Measurements from ENCODE around the gene GNG4. TPM values are rescaled to one million over a fixed set of nuclear protein-coding genes. Genes with fewer than 3 reads are reported as not detected.
"Not testable (repeated sequence)": the region's sequence is repeated elsewhere in the genome, so short reads cannot be mapped to it uniquely, and the experiment has no call there.

Gene GNG4
- total RNA-seq, 3 donors from 2014 or later, result 0.15 to 2.9 TPM; not detected in 1

GRCh38 chr1:235607284-235607683 is 42.3 kb downstream of the GNG4 start:
- TF ChIP-seq CTCF (IDR thresholded peaks at IDR 0.05) (no peak), POLR2A (IDR thresholded peaks at IDR 0.05) (no peak), POLR2AphosphoS5 (IDR thresholded peaks at IDR 0.05) (no peak)
- Histone ChIP-seq H3K9me3 (no peaks in the 10 kb centered on the region), H3K36me3 (no peaks in the 10 kb centered on the region), H3K27me3 (no peaks in the 10 kb centered on the region), H3K27ac (no peak overlapping the region), H3K4me3 (no peak overlapping the region), H3K4me1 (no peaks in the 10 kb centered on the region)
- DNase-seq (ENCODE audit: low spot score in 2 of 2), result no peak
- intact Hi-C loops (cut with DNase I; ENCODE audit: low total_unique reads), result no loop called here

GRCh38 chr1:235601104-235601503 is 48.5 kb downstream of the GNG4 start:
- DNase-seq (ENCODE audit: low spot score in 2 of 2), result no peak
- Histone ChIP-seq H3K27ac (no peak overlapping the region), H3K9me3 (no peaks in the 10 kb centered on the region), H3K36me3 (no peaks in the 10 kb centered on the region), H3K4me3 (no peak overlapping the region), H3K27me3 (no peaks in the 10 kb centered on the region), H3K4me1 (no peaks in the 10 kb centered on the region)
- intact Hi-C loops (cut with DNase I; ENCODE audit: low total_unique reads), result no loop called here
- TF ChIP-seq POLR2AphosphoS5 (IDR thresholded peaks at IDR 0.05), result no peak
- TF ChIP-seq POLR2A (IDR thresholded peaks at IDR 0.05), result no peak
- no peak for TF ChIP-seq CTCF (IDR thresholded peaks at IDR 0.05)

- Histone ChIP-seq H3K36me3 (no peaks in the 10 kb centered on the region), H3K4me3 (no peak overlapping the region), H3K4me1 (no peaks in the 10 kb centered on the region), H3K27ac (no peak overlapping the region), H3K9me3 (no peaks in the 10 kb centered on the region), H3K27me3 (no peaks in the 10 kb centered on the region)
- intact Hi-C loops (cut with DNase I; ENCODE audit: low total_unique reads), result no loop called here
- TF ChIP-seq CTCF (IDR thresholded peaks at IDR 0.05), result no peak
- no peak for TF ChIP-seq POLR2A (IDR thresholded peaks at IDR 0.05)
- TF ChIP-seq POLR2AphosphoS5 (IDR thresholded peaks at IDR 0.05), result no peak
- no peak for DNase-seq (ENCODE audit: low spot score in 2 of 2)
These were observed 50.0 kb downstream of the GNG4 start for GRCh38 chr1:235599536-235599935.

GRCh38 chr1:235597867-235598553 is 51.6 kb downstream of the GNG4 start:
- intact Hi-C loops (cut with DNase I; ENCODE audit: low total_unique reads), result no loop called here
- no peaks in the 10 kb centered on the region for H3K9me3 ChIP-seq
- no peaks in the 10 kb centered on the region for H3K27me3 ChIP-seq
- no peaks in the 10 kb centered on the region for H3K36me3 ChIP-seq
- H3K4me3 ChIP-seq, result no peak overlapping the region
- no peak for DNase-seq (ENCODE audit: low spot score in 2 of 2)
- H3K27ac ChIP-seq, result no peak overlapping the region
- TF ChIP-seq CTCF (IDR thresholded peaks at IDR 0.05) (peak in 1 of 3 donors; percentile 29), POLR2AphosphoS5 (IDR thresholded peaks at IDR 0.05) (no peak)
- no peaks in the 10 kb centered on the region for H3K4me1 ChIP-seq

GRCh38 chr1:235595079-235595478 is 54.5 kb downstream of the GNG4 start:
- TF ChIP-seq CTCF (IDR thresholded peaks at IDR 0.05), result no peak
- TF ChIP-seq POLR2A (IDR thresholded peaks at IDR 0.05), result no peak
- no peak for TF ChIP-seq POLR2AphosphoS5 (IDR thresholded peaks at IDR 0.05)
- Histone ChIP-seq H3K27ac (no peak overlapping the region), H3K4me3 (no peak overlapping the region), H3K36me3 (no peaks in the 10 kb centered on the region), H3K4me1 (no peaks in the 10 kb centered on the region), H3K27me3 (no peaks in the 10 kb centered on the region), H3K9me3 (no peaks in the 10 kb centered on the region)
- DNase-seq (ENCODE audit: low spot score in 2 of 2), result no peak
- intact Hi-C loops (cut with DNase I; ENCODE audit: low total_unique reads), result no loop called here

GRCh38 chr1:235594281-235594895 is 55.2 kb downstream of the GNG4 start:
- H3K9me3 ChIP-seq; H3K27me3 ChIP-seq; intact Hi-C loops (cut with DNase I; ENCODE audit: low total_unique reads); DNase-seq (ENCODE audit: low spot score in 2 of 2); H3K36me3 ChIP-seq; H3K4me1 ChIP-seq; H3K27ac ChIP-seq; H3K4me3 ChIP-seq: not testable (repeated sequence)

Data from breast epithelium (tissue), 4 donors.